Activated T-cell treated with anti-CD3 and anti-CD28 coated beads, Interleukin-2, amount 50 U/mL, for 72 hours (primary cell): Measurements from ENCODE around the gene SGMS2. TPM values are rescaled to one million over a fixed set of nuclear protein-coding genes. Genes with fewer than 3 reads are reported as not detected.

ENCODE experiments used
- ATAC-seq, 2 donors: fragments of 150-1000 bp; cut with Tn5 transposase; replicated peaks in 1 of 2; 2 replicates each; pipeline ENCODE4 v1.10.0; 2021; ENCODE audit warnings: moderate library complexity in 2 of 2, mild to moderate bottlenecking in 1 of 2
- DNase-seq, 2 donors: peaks; one replicate each; pipeline ENCODE4 v3.0.0; 2021 to 2022; ENCODE audit warnings: mixed read lengths in 1 of 2
- H3K27ac Mint-ChIP-seq: one replicate; pipeline ENCODE4 v1.8.0; 2022; ENCODE audit warnings: mild to moderate bottlenecking, moderate library complexity, mixed read lengths
- H3K27me3 Mint-ChIP-seq: one replicate; pipeline ENCODE4 v1.8.0; 2022; ENCODE audit warnings: low read depth, mixed read lengths
- H3K36me3 Mint-ChIP-seq, 2 donors: one replicate each; pipeline ENCODE4 v1.8.0; 2022; ENCODE audit warnings: mixed read lengths in 2 of 2, mild to moderate bottlenecking in 1 of 2; ENCODE audit not compliant: insufficient read depth in 2 of 2
- H3K4me1 Mint-ChIP-seq: one replicate; pipeline ENCODE4 v1.8.0; 2022; ENCODE audit warnings: low read depth, mixed read lengths
- H3K4me3 Mint-ChIP-seq, 2 donors: one replicate each; pipeline ENCODE4 v1.8.0; 2022; ENCODE audit warnings: mild to moderate bottlenecking in 2 of 2, mixed read lengths in 2 of 2, moderate library complexity in 2 of 2
- H3K9me3 Mint-ChIP-seq, 2 donors: one replicate each; pipeline ENCODE4 v1.8.0; 2022; ENCODE audit warnings: mixed read lengths in 2 of 2
- total RNA-seq, 2 donors: library from RNA; stranded (reverse); gene quantifications; one replicate each; pipeline ENCODE4 v1.2.3, GENCODE V29; 2022

Gene SGMS2
- total RNA-seq, 2 donors from 2014 or later: 0.22 to 0.42 TPM

- Mint-ChIP-seq H3K36me3 (no peaks in the 10 kb centered on the region), H3K4me3 (no peak overlapping the region), H3K4me1 (no peaks in the 10 kb centered on the region), H3K27me3 (no peaks in the 10 kb centered on the region), H3K27ac (no peak overlapping the region), H3K9me3 (no peaks in the 10 kb centered on the region)
- ATAC-seq: no peak
- no peak for DNase-seq
Measured at GRCh38 chr4:107945809-107946208, 121.1 kb downstream of the SGMS2 start.

GRCh38 chr4:107950746-107951540, 126.2 kb downstream of the SGMS2 start:
- peaks cover 4 to 5% of the 10 kb centered on the region in 2 donors for H3K36me3 Mint-ChIP-seq
- no peak for DNase-seq
- peaks cover 5% of the 10 kb centered on the region in 2 donors for H3K9me3 Mint-ChIP-seq
- no peaks in the 10 kb centered on the region for H3K4me1 Mint-ChIP-seq
- ATAC-seq: no peak
- no peak overlapping the region for H3K4me3 Mint-ChIP-seq
- no peaks in the 10 kb centered on the region for H3K27me3 Mint-ChIP-seq
- H3K27ac Mint-ChIP-seq: no peak overlapping the region

GRCh38 chr4:107951551-107951950, 126.8 kb downstream of the SGMS2 start:
- Mint-ChIP-seq H3K27me3 (no peaks in the 10 kb centered on the region), H3K4me1 (no peaks in the 10 kb centered on the region), H3K4me3 (no peak overlapping the region), H3K27ac (no peak overlapping the region), H3K9me3 (peaks cover 10 to 11% of the 10 kb centered on the region in 2 donors), H3K36me3 (peaks cover 9 to 11% of the 10 kb centered on the region in 2 donors)
- no peak for DNase-seq
- no peak for ATAC-seq

GRCh38 chr4:107956011-107956410, 131.3 kb downstream of the SGMS2 start:
- H3K27ac Mint-ChIP-seq: no peak overlapping the region
- ATAC-seq (no peak), DNase-seq (no peak)
- no peaks in the 10 kb centered on the region for H3K27me3 Mint-ChIP-seq
- H3K36me3 Mint-ChIP-seq: peaks cover 12 to 13% of the 10 kb centered on the region in 2 donors
- H3K4me3 Mint-ChIP-seq: no peak overlapping the region
- no peaks in the 10 kb centered on the region for H3K4me1 Mint-ChIP-seq
- H3K9me3 Mint-ChIP-seq: peaks cover 14 to 24% of the 10 kb centered on the region in 2 donors

Other genes starting within 250 kb of the SGMS2 start
- 10 to 100 TPM; 31.6 to 33.2 TPM for gene PAPSS1, start 104.7 kb upstream of the SGMS2 start, total RNA-seq
- gene CYP2U1, start 106.6 kb downstream of the SGMS2 start, total RNA-seq: 1 to 10 TPM; 2.2 to 2.8 TPM
- gene HADH, start 165.0 kb downstream of the SGMS2 start, total RNA-seq: 10 to 100 TPM; 35.7 to 45.7 TPM